ENCODE data around the gene IQSEC3.
"Not testable (repeated sequence)": the region's sequence is repeated elsewhere in the genome, so short reads cannot be mapped to it uniquely, and the experiment has no call there.

IQSEC3 gene

GRCh38 chr12:66428-66781 lies at the start of gene IQSEC3:
TSS of gene IQSEC3 (plus strand) at chr12:66767. CDS start at chr12:66883, 116 bp downstream.
- not testable (repeated sequence) for DNase-seq (ENCODE audit: low read depth in 2 of 2)

- DNase-seq (ENCODE audit: low read depth in 2 of 2) = not testable (repeated sequence)
These were observed 48.9 kb upstream of the IQSEC3 start for GRCh38 chr12:17370-18340.

GRCh38 chr12:18821-19567 lies 47.6 kb upstream of the IQSEC3 start:
- not testable (repeated sequence) for DNase-seq (ENCODE audit: low read depth in 2 of 2)

DNA sequence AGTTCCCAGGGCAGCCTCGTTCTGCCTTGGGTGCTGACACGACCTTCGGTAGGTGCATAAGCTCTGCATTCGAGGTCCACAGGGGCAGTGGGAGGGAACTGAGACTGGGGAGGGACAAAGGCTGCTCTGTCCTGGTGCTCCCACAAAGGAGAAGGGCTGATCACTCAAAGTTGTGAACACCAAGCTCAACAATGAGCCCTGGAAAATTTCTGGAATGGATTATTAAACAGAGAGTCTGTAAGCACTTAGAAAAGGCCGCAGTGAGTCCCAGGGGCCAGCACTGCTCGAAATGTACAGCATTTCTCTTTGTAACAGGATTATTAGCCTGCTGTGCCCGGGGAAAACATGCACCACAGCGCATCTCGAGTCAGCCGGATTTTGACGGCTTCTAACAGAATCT lies 46.7 kb upstream of the IQSEC3 start:
- DNase-seq (ENCODE audit: low read depth in 2 of 2) = not testable (repeated sequence)

- no peak for DNase-seq (ENCODE audit: low read depth in 2 of 2)
These were observed 45.8 kb upstream of the IQSEC3 start for GRCh38 chr12:20757-21156.

- DNase-seq (ENCODE audit: low read depth in 2 of 2) = no peak
These were observed 45.0 kb upstream of the IQSEC3 start for GRCh38 chr12:21301-22189.

DNA sequence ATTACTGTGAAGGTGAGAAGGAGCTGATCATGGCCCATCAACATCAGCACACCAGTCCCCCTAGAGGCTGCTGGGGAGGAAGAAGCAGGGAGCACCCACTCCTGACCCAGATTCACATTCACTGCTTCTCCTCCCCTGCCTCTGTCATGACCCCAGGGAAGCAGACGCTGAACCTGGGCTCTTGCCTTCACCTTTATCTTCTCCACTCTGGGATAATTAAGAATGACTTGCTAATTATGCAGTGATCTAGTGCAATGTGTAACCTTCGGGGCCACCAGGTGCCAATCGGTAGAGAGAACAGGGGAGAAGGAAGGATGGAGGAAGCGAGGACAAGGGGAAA lies 44.4 kb upstream of the IQSEC3 start:
- no peak for DNase-seq (ENCODE audit: low read depth in 2 of 2)

GRCh38 chr12:22530-23201 lies 43.9 kb upstream of the IQSEC3 start:
- no peak for DNase-seq (ENCODE audit: low read depth in 2 of 2)

- DNase-seq (ENCODE audit: low read depth in 2 of 2) = not testable (repeated sequence)
These were observed 38.7 kb upstream of the IQSEC3 start for GRCh38 chr12:27904-28303.

DNA sequence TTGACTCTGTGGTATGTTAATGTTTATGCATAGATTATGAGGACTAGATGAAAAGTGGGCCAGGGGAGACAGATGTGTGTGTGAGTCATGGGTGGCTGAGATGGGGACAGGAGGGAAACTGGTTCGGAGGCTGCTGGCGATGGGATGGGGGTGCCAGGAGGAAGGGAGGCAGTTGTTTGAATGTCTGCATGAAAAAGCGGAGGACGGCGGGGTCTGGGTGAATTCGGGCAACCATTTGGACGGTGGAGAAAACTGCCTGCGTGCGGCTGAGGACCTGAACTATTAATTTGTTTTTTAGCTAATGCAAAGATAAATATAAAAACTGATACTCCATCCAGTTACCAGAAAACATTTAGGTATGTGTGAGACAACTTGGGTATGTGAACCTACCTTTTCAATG lies 27.8 kb upstream of the IQSEC3 start:
- DNase-seq (ENCODE audit: low read depth in 2 of 2) = not testable (repeated sequence)

GRCh38 chr12:39555-40265 lies 26.9 kb upstream of the IQSEC3 start:
- not testable (repeated sequence) for DNase-seq (ENCODE audit: low read depth in 2 of 2)

- DNase-seq (ENCODE audit: low read depth in 2 of 2) = not testable (repeated sequence)
These were observed 22.2 kb upstream of the IQSEC3 start for GRCh38 chr12:44352-44751.

GRCh38 chr12:45235-45990 lies 21.2 kb upstream of the IQSEC3 start:
- DNase-seq (ENCODE audit: low read depth in 2 of 2) = not testable (repeated sequence)

GRCh38 chr12:45991-46358 lies 20.6 kb upstream of the IQSEC3 start:
- not testable (repeated sequence) for DNase-seq (ENCODE audit: low read depth in 2 of 2)

- DNase-seq (ENCODE audit: low read depth in 2 of 2) = not testable (repeated sequence)
These were observed 20.0 kb upstream of the IQSEC3 start for GRCh38 chr12:46542-46941.

DNA sequence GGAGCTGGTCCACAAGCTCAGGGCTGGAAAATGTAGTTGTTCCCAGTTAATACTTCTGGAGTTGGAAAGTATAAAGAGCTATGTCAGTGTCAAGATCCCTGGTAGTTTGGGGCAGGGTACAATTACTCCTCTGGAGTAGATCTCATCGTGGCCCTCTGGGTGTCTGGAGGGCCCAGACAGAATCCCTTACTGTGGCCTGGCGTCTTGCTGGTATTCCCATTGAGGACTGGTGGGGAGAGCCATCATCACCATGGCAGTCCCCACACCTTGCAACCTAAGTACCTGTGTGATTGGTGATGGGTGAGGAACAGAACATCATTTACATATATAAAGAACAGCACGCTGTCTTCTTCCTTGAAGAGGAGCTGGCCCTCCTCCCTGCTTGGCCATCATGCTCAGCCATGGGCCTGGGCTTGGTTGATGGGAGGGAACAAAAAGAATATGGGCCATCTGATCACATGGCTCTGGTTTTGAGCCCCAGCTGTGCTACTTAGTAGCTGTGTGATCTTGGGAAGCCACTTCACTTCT lies 18.8 kb upstream of the IQSEC3 start:
- DNase-seq (ENCODE audit: low read depth in 2 of 2) = not testable (repeated sequence)

DNA sequence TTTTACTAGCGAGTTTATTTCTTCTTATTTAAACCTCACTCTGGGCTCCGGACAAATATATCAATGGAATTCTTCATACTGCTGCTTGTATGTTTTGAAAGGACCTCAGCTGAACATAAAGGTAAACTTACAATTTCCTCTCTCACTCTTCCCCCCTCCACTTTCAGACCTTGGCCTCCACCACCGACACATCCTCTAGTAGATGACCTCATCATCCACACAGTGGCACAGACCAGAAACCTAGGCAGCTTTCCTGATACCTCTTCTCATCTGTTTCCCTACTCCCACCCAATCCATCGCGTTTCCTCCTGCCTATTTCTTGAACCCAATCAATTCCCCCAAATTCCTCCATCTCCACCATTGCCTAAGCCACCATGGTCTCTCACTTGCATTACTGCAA lies 17.4 kb upstream of the IQSEC3 start:
- not testable (repeated sequence) for DNase-seq (ENCODE audit: low read depth in 2 of 2)

DNA sequence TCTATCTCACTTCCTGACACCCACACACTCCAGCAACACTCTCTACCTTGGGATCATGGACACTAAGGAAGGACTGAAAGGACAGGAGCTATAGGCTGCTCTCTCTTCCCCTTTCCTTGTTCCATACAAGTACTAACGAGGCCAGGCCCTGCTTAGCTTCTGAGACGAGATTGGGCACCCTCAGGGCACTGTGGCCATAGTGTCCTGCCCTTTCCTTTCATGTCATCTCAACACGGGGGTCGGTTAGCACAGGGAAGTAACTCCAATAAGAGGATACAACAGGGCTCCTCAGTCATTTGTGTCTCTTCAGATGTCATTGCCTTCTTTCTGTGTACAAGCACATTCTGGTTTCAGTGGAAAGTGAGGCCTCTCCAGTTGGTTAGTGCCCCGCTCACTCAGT lies 15.5 kb upstream of the IQSEC3 start:
- DNase-seq (ENCODE audit: low read depth in 2 of 2) = not testable (repeated sequence)

GRCh38 chr12:51962-52361 lies 14.6 kb upstream of the IQSEC3 start:
- not testable (repeated sequence) for DNase-seq (ENCODE audit: low read depth in 2 of 2)
